GM21576 (cell line): ENCODE measurements around the gene MET.
"Not testable (repeated sequence)": the region's sequence is repeated elsewhere in the genome, so short reads cannot be mapped to it uniquely, and the experiment has no call there.

ENCODE experiments used
- ATAC-seq: cut with Tn5 transposase; IDR thresholded peaks from one replicate; pipeline ENCODE4 v1.9.1; 2021; ENCODE audit warnings: mild to moderate bottlenecking, moderate library complexity; ENCODE audit not compliant: unreplicated experiment

MET gene

DNA sequence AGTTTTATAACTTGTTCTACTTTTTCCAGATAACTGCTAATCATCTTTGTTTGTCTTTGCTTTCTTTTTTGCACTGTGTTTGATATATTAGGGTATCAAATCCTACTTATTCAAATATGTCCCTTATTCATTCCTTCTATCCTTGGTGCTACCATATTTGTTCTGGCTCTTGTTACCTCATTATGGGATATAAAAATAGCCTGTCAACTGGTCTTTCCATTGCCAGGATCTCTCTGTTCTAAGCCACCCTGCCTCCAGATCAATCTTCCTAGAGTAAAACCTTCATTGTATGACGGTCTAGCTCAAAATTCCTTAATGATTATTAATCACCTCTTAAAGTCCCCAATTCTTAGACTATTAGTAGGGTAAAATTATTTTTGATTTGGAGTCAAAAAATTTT lies 25.2 kb downstream of the MET start:
- no peak for ATAC-seq

DNA sequence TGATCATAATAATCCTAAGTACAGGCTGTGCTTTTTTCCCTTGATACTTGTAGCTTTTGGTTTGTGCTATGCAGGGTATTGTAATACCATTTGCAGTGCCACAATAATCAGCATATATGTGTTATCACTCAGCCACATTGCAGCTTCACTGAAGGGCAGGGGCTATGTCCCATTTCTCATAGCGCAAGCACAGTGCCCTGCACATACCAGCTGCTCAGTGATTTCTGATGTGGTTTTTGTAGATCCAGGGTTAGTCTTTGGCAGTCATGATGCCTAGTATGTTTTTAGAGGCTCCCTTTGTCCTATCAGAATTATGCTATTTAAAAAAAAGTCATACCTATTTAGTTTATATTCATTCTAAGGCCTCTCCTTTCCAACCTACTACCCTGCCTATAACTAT lies 25.8 kb downstream of the MET start:
- no peak for ATAC-seq

DNA sequence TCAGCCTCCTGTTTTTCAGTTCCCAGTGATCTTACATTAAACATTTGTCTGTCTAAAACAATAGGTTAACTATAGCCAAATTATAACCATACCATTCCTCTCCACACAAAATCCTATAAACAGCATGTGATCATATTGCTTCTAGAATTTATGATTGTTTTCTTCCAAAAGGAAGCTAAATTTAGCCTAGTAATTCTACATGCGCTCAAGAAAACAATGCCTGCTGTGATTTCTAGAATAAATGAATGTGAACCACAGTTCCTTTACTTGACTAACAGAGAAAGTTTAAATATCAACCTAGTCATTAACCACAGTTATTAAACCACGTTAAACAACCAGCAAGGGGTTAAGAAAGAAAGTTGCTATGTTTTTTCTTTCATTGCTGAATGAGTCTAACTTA lies 26.4 kb downstream of the MET start:
- ATAC-seq, result no peak

DNA sequence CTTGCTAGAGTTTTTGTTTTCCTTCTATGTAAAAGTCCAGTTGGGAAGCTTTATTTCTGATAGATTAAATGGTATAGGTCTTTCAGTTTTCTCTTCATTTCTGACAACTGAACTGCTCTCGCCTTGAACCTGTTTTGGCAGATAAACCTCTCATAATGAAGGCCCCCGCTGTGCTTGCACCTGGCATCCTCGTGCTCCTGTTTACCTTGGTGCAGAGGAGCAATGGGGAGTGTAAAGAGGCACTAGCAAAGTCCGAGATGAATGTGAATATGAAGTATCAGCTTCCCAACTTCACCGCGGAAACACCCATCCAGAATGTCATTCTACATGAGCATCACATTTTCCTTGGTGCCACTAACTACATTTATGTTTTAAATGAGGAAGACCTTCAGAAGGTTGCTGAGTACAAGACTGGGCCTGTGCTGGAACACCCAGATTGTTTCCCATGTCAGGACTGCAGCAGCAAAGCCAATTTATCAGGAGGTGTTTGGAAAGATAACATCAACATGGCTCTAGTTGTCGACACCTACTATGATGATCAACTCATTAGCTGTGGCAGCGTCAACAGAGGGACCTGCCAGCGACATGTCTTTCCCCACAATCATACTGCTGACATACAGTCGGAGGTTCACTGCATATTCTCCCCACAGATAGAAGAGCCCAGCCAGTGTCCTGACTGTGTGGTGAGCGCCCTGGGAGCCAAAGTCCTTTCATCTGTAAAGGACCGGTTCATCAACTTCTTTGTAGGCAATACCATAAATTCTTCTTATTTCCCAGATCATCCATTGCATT lies 27.1 kb downstream of the MET start:
- no peak for ATAC-seq

DNA sequence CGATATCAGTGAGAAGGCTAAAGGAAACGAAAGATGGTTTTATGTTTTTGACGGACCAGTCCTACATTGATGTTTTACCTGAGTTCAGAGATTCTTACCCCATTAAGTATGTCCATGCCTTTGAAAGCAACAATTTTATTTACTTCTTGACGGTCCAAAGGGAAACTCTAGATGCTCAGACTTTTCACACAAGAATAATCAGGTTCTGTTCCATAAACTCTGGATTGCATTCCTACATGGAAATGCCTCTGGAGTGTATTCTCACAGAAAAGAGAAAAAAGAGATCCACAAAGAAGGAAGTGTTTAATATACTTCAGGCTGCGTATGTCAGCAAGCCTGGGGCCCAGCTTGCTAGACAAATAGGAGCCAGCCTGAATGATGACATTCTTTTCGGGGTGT lies 27.7 kb downstream of the MET start:
- ATAC-seq, result no peak

GRCh38 chr7:116702046-116702785 lies 30.2 kb downstream of the MET start:
- no peak for ATAC-seq

- no peak for ATAC-seq
These were observed 32.7 kb downstream of the MET start for GRCh38 chr7:116704650-116705228.

DNA sequence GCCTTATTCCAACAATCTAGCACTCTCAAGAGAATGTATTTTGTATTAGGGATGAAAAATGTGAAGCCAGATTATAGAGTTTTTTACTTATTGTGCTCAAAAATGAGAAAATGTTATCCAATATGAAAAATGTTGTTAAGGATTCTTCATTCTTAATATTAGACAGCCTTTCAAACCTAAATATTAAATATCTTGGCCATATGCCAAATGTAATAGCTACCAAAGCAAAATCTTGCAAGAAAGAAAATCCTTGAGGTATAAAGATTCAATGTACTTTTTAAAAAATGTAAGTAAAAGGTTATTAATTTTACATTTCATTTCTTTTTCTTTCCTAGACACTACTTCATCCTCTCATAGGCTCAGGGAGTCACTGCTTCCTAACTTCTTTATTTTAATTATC lies 33.4 kb downstream of the MET start:
- ATAC-seq, result no peak

GRCh38 chr7:116706668-116707126 lies 34.7 kb downstream of the MET start:
- no peak for ATAC-seq

- no peak for ATAC-seq
These were observed 35.3 kb downstream of the MET start for GRCh38 chr7:116707289-116707688.

- ATAC-seq, result no peak
These were observed 36.3 kb downstream of the MET start for GRCh38 chr7:116708248-116708647.

DNA sequence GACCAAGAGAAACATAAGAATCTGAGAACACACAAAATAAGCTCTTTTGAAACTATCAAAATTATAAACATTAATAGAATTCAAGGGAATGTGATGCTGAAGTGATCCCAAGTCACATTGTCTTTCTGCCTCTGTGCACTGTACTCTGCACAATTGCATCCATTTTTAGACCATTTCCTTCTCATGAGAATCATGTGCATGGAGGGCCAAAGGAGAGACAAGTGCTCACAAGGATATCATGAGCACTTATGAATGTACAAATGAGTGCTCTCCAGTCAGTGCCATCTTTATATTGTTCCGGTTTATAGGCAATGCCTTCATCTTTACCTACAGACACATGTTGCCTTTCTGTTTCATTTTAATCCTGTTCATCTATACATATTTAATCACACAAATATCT lies 36.9 kb downstream of the MET start:
- ATAC-seq, result no peak

- ATAC-seq, result no peak
These were observed 37.3 kb downstream of the MET start for GRCh38 chr7:116709336-116709735.

DNA sequence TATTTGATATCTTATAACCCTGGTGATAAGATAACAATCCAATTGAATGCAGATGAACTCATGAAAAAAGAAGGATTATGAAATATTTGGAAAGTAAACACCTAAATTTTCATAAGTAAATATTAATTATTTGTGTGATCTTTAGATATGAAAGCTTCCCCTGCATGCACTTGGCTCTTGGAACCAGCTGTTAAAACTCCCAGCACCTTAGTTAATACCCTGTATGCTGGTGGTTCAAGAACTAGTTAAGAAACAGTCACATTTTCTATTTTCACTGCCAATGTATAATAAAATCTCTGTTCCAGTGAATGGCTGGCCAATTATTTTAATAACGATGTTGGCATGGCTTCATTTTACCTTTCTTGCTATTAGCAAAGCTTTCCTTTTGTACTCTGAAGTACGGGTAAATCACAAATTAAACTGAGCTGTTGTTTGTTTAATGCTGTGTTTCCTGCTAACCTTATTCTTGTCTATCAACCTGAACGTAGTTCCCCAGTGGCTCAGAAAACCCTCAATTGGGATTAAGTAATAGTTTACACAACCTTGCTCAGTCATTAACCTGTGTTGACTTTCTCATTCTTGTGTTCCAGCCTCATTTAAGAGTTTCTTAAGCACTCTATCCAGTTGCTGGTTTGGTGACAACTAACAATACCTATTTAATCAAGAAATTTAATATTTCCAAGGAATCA lies 38.9 kb downstream of the MET start:
- ATAC-seq, result no peak

- ATAC-seq, result no peak
These were observed 39.8 kb downstream of the MET start for GRCh38 chr7:116711790-116712189.

GRCh38 chr7:116713500-116713899 lies 41.5 kb downstream of the MET start:
- no peak for ATAC-seq

DNA sequence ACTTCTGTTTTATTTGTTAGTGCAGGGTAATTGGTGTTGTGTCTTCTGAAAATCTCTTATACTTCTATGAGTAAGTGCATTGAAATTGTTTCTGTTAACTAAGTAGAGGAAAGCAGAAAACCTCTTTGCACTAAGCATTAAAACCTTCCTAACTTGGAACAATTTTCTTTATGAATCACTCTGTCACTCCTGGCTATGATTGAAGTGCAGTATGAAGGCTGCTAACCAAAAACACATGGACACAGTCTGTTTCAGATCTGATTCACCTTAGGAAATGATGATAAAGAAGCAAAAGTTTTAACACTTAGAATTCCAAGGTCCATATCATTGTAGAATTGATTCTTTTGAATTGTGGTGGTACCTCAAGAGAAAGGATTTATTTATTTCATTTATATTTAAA lies 41.9 kb downstream of the MET start:
- ATAC-seq, result no peak

GRCh38 chr7:116715077-116715476 lies 43.1 kb downstream of the MET start:
- no peak for ATAC-seq

DNA sequence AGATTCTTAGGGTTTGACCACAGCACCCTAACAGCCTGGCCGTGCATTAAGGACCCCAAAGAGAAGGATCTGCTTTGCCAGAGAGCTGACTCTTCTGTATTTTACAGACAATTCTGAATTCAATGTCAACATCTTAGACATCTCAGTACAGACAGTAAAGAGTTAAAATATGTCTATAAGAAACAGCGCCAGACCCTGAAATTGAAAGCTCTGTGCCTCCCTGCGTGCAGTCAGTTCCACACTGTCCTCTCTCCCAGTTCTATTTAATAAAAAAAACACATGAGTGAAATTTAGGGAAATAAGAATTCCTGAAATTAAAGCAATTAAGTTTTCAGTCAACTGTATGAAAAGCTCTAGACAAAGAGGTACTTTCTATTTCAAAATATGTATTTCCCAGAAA lies 45.1 kb downstream of the MET start:
- no peak for ATAC-seq

- ATAC-seq, result not testable (repeated sequence)
These were observed 52.0 kb downstream of the MET start for GRCh38 chr7:116723959-116724529.
